Measurements from ENCODE around the gene ALAS1.
A peak's percentile ranks its signal among the peaks of the same experiment; 100 is the strongest.
"Not testable (repeated sequence)": the region's sequence is repeated elsewhere in the genome, so short reads cannot be mapped to it uniquely, and the experiment has no call there.

Gene ALAS1

DNA sequence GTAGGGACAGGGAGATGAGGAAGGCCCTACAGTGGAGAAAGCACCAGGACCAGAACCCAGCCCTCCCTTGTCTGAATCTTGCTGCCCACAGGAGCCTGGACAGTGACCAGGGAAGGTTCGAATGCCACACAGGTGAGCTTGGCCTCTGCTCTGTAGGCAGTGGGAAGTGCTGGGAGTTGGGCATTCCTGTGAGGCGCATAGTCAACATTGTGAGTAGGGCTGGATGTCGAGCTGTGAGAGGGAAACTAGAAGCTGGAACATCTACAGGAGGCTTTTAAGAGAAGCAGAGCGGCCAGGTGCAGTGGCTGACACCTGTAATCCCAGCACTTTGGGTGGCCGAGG lies 20.3 kb upstream of the ALAS1 start:
- DNase-seq, result no peak

DNA sequence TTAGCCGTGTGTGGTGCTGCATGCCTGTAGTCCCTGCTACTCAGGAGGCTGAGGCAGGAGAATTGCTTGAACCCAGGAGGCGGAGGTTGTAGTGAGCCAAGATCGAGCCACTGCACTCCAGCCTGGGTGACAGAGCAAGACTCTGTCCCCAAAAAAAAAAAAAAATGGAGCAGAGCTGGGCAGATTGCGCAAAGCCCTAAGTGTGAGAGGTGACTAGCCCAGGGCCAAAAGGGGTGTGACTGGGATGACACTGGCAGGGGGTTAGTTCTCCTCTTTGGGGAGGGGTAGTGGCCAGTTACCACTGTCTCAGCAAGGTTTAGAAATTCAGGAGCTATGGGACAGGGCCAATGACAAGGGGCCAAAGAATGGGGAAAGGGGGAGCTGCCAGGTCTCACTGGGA lies 19.8 kb upstream of the ALAS1 start:
- DNase-seq, result not testable (repeated sequence)

DNA sequence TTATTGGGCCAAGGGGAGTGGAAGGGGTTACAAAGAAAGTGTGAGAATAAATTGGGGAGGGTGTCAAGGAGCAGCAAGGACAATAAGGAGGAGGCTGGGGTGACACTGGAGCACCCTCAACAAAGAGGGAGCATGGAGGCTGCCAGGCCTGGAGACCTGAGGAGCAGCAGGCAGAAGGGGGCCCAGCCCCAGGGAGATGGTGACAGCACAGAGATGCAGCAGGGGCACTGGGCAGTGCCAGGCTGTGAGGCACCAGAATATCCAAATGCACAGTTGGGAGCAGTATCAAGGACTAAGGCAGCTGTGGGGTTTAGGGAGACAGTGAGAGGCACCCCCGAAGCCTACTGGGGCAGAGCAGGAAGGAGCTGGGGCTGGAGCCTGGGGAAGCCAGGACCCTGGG lies 19.4 kb upstream of the ALAS1 start:
- DNase-seq, result no peak

DNA sequence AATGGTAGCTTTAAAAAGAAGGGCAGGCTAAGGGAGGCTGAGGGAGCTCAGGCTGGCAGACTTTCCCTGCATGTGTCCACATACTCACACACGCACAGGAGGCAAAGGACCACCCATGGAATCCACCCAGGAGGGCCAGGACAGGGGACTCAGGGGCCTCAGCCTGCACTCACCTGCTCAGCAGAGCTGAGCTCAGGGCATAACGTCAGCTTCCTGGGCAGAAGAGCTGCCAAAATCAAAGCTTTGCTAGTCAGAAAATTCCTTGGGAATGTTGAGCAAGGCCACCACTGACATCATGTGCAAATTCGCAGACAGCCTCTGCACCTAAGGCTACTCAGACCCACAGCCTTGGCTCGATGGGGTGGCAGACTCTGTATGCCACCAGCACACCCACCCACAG lies 16.4 kb upstream of the ALAS1 start:
- DNase-seq, result no peak

DNA sequence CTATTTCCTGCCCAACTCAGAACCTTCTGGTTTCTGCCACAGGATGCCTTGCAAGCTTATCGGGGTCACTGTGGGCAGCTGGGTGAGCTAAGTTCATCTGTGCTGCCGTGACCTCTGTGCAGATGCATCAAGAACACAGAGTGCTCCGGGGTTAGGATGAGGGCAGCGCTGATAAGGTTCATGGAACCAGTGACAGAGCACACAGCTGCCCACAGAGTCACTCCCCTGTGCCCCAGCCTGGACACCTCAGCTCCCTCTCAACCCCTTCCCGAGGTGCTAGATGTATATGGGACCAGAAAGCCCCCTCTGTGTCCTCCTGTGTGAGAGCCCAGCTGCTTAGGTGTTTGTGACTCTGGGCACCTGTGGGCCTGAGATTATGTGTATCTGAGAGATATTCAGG lies 15.8 kb upstream of the ALAS1 start:
- DNase-seq, result no peak

DNA sequence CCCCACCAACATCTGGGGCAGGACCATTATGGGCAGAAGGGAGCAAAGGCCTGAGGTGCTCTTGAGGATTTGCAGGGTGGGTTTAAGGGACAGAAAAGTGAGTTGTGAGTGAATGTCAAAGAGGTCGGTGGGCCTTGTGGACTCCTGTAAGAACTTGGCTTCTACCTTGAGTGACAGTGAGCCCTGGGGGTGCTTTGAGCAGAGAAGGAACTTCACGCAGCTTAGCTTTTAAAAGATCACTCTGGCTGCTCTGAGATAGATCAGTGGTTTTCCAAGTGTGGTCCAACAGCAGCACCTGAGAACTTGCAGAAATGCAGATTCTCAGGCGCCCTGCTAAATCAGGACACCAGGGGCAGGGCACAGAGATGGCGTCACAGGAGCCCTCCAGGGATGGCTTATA lies 15.3 kb upstream of the ALAS1 start:
- DNase-seq, result no peak

DNA sequence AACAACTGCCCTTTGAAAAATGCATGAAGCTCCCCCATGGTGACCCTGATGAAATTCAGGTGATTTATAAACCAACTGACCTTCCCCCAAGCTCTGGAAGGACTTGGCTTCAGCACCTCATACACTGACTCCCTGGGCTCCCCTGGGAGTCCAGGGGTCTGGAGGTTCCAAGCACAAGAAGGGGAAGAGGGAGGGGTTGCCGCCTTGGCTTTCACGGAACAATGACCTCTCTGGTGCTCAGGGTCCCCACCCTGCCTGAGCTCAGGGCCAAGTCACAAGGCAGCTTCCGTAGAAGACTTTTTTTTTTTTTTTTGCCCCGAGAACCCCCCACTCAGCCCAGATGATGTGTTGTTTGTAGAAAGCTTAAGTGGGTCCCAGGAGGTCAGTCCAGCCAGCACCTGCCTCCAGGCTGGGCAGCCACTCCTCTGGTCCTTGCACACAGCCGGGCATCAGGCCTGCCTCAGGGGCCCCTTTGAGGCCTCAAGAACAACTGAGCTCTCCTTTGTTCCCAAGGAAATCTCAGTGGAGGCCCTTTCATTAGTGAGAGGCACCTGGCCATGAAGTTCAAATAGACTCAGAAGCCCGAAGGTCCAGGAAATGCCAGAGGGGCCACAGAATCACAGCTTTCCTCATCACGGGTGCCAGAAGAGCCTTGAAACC lies 14.0 kb upstream of the ALAS1 start:
- no peak for DNase-seq

DNA sequence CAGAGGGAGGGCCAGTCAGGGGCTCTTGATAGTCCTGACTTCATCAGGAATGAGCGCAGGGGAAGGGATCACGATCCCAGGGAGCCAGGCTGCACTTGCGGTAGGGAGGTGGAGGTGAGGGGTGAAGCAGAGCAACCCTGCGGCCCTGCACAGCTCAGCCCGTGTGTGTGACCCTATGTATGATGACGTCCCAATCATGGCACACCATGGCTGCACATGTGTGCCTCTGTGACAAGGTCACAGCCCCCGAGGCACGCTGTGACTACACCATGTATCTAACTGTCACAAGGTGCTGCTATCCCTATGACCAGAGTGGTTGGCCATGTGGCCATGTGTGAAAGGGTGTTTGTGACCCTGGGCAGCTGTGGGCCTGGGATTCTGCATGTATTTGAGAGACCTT lies 13.3 kb upstream of the ALAS1 start:
- DNase-seq, result no peak

DNA sequence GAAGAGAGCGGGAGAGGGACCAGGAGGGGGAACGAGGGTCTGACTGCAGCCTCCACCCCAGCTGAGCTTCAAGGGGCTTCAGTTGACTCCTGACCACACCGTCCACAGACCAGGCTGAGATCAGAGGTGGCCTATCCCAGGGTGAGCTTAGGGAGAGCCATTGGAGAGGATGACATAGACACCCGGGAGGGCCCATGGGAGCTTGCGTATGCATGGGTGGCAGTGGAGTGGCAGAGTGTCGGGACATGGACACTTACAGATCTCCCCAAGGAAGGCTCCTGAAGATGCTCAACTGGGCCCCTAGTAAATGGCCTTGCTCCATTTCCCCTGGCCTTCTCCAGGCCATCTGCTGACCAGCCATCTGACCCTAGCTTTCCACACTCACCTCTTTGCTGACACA lies 12.6 kb upstream of the ALAS1 start:
- DNase-seq, result no peak

DNA sequence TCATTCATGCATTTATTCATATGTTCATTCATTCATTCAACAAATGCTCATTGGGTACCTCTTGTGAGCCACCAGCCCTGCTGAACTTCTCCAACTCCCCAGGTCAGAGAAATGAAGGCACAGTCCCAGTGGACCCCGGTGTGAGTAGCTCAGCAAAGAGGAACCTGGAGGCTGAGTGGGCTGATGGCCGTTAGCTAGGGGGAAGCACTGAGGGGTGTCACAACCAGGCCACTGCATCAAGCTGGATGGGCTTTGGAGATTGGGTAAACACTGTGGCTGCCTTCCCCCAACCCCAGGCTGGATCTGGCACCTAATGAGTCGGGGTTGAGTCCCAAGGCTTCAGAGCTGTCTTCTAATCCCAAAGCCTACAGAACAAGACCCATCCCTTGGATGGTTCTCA lies 12.1 kb upstream of the ALAS1 start:
- no peak for DNase-seq

DNA sequence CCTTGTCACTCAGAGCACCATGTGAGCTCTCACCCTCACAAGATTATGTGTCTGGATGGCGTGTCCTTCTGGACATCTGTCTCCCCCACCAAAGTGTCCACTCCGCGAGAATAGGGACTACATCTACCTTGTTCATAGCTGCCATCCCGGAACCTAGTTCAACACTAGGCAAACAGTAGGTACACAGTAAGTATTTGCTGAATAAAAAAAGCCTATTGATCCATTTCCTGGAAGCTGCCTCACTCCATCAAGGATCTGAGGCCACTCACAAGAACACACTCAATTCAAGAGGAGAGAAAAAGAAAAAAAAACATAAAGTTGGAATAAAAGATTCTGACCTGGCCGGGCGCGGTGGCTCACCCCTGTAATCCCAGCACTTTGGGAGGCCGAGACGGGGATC lies 11.2 kb upstream of the ALAS1 start:
- DNase-seq, result no peak

DNA sequence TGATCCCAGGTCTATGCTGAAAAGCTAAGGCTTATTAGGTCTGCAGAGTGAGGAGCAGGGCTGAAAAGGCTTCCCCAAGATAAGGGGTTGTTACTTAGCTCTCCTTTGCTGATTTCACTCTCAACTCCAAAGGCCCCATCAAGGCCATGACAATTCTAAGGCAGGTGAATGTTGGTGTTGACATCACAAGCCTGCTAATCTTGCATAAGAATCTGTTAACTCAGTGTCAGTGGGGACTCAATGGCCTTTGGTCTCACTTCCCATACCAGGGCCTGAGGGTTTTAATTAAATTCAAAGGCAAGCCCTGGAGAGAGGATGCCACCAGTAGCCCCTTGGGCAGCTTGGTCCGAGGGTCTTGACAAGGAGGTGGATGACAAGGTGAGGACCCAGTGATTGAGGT lies 9.4 kb upstream of the ALAS1 start:
- DNase-seq, result no peak

DNA sequence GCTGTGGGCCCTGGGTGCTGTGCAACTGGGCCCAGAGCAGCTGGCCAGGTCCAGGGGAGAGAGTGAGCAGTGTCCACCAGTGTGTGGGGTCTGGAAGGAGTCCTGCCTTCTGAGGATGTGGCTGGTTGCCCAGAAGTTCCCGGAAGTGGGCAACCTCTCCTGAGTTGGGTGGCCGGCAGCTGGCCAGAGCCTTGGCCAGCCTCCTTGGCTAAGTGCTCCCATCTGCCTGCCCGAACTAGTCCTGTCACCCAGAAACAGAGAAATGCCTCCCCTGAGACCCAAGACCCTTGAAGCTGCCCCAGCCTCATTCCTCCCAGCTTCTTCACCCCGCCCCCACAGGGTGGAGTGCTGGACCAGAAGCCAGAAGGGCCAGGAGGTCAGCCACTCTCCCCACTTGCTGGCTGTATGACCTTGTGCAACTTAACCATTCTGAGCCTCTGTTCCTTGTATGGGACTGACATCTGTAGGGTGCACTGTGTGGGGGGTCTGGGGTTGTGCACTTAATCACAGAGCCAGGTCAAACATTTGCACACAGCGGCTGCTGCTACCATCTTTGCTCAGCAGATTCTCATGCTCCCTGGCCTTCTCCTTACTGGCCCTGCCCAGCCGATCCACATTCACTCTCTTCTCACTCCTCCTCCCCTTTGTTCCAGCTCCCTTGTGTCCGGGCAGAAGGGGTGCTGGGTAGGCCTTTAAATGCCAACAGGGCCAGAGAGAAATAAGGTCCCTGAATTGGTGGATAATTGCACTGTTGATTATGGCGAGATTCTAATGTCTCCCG lies 7.5 kb upstream of the ALAS1 start:
- DNase-seq, result peak in 1 of 2 experiments; percentile 3

DNA sequence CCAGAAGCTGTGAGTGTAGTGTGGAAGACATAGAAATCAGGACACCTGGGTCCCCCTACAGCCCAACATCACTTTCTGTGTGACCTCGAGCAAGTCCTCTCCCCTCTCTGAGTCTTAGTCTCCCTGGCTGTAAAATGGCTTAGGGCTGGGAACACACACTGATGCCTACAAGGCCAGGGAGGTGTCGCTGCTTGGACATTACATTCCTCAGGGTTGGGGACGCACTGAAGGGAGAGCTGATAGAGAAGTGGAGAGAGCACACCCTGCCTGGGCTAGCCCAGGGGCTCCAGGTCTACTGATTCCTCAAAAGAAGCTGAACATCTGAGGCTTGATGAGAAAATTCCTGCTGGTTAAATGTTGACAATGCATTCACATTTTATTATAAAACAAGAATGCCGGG lies 6.3 kb upstream of the ALAS1 start:
- no peak for DNase-seq

DNA sequence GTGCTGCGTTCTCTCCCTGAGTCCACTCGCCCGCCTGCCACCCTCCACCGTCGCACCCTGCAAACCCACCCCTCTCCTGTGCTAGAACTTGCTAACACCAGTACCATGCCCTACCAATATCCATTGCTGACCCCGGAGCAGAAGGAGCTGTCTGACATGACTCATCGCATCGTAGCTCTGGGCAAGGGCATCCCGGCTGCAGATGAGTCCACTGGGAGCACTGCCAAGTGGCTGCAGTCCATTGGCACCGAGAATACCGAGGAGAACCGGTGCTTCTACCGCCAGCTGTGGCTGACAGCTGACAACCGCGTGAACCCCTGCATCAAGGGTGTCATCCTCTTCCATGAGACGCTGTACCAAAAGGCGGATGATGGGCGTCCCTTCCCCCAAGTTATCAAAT lies 4.9 kb upstream of the ALAS1 start:
- peak in 1 of 2 experiments; percentile 72 for DNase-seq

DNA sequence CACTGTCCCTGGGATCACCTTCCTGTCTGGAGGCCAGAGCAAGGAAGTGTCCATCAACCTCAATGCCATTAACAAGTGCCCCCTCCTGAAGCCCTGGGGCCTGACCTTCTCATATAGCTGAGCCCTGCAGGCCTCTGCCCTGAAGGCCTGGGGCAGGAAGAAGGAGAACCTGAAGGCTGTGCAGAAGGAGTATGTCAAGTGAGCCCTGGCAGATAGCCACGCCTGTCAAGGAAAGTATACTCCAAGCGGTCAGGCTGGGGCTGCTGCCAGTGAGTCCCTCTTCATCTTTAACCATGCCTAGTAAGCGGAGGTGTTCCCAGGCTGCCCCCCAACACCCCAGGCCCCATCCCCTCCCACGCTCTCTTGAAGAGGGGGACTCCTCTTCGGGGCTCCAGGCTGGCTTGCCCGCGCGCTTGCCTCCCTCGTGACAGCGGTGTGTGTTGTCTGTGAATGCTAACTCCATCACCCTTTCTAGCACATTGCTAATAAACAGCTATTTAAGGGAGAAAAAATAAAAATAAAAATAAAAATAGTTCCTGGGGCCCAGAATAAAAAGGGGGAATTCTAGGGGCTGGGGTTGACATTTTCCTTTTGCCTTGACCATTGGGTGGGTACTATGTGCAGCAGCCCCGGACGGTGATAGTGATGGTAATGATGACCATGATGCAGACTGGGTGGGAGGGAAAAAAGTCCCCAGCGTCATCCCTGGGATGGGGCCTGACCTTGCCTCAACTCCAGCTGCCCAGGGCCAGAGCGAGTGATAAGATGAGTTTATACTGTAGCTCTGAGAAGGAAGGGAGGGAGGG lies 3.3 kb upstream of the ALAS1 start:
- no peak for DNase-seq

DNA sequence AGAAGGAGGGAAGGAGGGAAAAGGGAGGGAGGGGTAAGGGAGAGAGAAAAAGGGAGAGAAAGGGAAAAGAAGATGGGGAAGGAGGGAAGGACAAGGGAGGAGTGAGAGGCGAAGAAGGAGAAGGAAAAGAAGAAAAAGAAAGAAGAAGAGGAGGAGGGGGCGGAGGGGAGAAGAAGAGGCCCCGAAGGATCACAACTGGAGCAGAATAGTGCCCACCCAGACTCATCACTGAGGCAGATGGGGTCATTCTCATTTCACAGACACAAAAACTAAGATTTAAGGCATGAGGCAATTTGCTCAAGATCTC lies 2.7 kb upstream of the ALAS1 start:
- DNase-seq, result no peak

DNA sequence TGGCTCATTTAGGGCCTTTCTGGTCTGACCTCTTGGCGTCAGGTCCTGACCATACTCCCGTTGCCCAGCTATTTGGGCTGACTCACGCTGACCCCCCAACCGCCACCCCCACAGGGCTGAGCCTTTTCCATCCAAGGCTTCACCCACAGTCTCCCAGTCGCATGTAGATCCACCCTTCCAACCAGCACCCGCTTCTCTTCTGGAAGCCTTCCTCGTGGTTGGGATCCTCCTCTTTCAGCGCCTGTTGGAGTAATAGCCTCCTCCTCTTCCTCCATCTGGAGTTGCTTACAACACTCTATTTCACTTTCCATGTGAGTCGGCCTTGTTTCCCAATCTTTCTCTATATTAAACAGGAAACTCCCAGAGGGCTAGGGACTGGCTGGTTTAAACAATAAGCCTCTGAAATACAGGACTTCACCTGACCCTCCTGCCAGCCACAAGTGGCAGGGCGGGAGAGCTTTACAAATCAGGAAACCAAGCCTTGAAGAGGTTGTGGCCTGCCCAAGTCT lies 2.1 kb upstream of the ALAS1 start:
- no peak for DNase-seq

DNA sequence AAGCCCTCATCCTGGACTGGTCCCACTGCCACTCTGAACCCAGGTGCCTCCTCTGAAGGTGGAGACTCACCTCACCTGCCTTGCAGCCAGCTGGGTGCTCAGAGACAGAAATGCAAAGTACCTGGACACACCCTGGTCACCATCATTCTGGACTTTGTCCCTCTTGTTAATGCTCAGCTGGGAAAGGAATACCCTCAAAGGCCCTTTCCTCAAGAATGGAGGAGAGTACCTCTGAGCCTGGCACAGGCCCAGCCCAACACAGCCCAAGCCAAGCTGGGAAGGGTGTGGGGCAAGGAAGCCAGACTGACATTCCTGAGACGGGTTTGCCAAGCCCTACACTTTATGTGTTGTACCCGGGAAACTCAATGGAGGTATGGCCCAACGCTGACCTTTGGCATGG lies 983 bp upstream of the ALAS1 start:
- peak in 1 of 2 experiments; percentile 5 for DNase-seq

DNA sequence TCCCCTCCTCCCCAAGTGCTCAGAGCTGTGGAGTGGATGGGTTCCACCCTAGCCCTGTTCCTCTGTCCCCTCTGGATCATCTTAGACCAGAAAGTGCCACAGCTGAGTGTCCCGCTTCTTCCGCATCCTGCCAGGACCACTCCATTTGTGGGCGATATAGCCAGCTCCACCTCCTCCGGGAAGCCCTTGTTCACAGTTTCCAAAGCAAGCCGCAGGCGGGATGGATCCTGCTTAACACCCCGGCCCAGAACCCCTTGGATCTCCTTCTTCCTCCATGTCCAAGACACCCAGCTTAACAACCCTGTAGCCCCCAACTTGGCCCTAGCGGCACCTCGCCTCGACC lies 490 bp upstream of the ALAS1 start:
- no peak for DNase-seq

DNA sequence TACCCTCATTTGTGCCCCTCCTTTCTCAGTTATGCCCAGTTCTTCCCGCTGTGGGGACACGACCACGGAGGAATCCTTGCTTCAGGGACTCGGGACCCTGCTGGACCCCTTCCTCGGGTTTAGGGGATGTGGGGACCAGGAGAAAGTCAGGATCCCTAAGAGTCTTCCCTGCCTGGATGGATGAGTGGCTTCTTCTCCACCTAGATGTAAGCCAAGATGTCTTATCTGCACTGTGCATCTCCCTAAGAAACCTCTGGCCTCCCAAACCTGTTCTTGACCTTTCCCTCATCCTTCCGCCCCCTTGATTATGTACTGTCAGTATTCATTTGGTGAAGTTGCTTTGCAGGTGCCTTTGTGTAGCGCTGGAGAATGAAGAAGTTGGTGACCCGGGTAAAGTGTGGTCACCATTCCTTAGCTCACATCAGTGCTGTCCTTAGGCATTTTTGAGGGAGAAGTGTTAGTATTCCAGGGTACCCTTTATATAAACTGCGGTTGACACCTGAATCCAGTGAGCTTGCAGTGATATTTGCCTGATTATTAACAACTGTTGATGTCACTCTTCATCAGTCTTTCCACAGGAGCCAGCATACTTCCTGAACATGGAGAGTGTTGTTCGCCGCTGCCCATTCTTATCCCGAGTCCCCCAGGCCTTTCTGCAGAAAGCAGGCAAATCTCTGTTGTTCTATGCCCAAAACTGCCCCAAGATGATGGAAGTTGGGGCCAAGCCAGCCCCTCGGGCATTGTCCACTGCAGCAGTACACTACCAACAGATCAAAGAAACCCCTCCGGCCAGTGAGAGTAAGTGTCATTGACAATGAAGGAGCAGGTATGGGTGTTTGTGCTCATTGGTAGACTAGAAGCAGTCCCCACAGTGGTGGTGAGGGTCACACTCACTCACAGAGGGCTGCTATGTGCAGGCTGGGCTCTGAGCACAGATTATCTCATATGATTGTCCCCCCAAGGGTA lies 966 bp downstream of the ALAS1 start:
- no peak for DNase-seq

DNA sequence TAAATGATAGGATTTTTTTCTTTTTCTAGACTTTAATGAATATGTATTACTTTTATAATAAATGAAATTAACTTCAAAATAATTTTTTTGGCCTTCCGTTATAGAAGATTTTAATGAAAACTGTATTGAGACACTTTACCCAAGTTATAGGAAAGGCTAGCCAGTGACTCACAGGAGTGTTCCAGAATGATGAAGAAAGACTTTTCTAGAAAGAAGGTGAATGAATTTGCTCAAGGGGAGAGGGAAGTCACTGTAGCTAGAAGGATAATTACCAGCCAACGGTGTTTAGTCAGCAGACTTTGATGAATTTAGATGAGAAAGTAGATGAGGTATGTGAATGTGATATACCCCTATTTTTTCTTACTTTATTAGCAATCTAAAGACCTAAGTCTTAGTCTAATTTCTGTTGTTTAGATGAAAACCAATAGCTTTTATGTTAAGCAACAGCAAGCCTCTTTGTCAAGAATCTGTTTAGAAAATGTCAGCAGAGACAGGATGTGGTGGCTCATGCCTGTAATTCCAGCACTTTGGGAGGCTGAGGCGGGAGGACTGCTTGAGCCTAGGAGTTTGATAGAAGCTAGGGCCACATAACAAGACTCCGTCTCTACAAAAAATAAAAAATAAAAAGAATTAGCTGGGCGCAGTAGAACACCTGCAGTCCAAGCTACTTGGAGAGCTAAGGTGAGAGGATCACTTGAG lies 3.2 kb downstream of the ALAS1 start:
- no peak for DNase-seq

Data from NCI-H446 (cell line).